ENCODE results near the gene BRWD1.

Gene BRWD1

GRCh38 chr21:39134288-39134810 is 179.1 kb downstream of the BRWD1 start:
- DNase-seq (ENCODE audit: low read depth in 2 of 2): no peak

Measured in stimulated activated CD8-positive, alpha-beta memory T cell treated with anti-CD3 and anti-CD28 coated beads, Interleukin-15, amount 100 ng/mL, for 4 hours (primary cell).